Measurements from ENCODE around the gene SARDH. TPM values are rescaled to one million over a fixed set of nuclear protein-coding genes. Genes with fewer than 3 reads are reported as not detected.
A peak's percentile ranks its signal among the peaks of the same experiment; 100 is the strongest.

SARDH gene
- total and polyA plus RNA-seq, 8 donors: 8.9 to 43.3 (median 20.5) TPM

GRCh38 chr9:133708246-133709014 is 29.7 kb downstream of the SARDH start:
- no peak overlapping the region for H3K4me3 ChIP-seq
- H3K4me1 ChIP-seq: no peaks in the 10 kb centered on the region
- H3K27me3 ChIP-seq: no peaks in the 10 kb centered on the region
- DNase-seq: peak in 3 of 6 donors; percentile 20 to 54 (median 33)
- no peak for ATAC-seq
- WGBS, 2 donors: 87 to 95% methylated on average over 29 to 30 of the region's 30 CpGs
- no peaks in the 10 kb centered on the region for H3K9me3 ChIP-seq
- intact Hi-C loops (cut with DNase I): no loop called here
- no peak for FAIRE-seq
- TF ChIP-seq CTCF (IDR thresholded peaks at IDR 0.05): no peak
- H3K27ac ChIP-seq: no peak overlapping the region
- H3K36me3 ChIP-seq: peaks cover 0 to 5% (median 0%) of the 10 kb centered on the region in 3 donors

- no peak for FAIRE-seq
- H3K4me1 ChIP-seq: no peaks in the 10 kb centered on the region
- intact Hi-C loops (cut with DNase I): no loop called here
- no peaks in the 10 kb centered on the region for H3K9me3 ChIP-seq
- 81% methylated on average over 15 of the region's 15 CpGs for WGBS, 2 donors
- no peak for TF ChIP-seq CTCF (IDR thresholded peaks at IDR 0.05)
- H3K27me3 ChIP-seq: no peaks in the 10 kb centered on the region
- DNase-seq: peak in 3 of 6 donors; percentile 32 to 41 (median 37)
- no peak overlapping the region for H3K4me3 ChIP-seq
- no peak overlapping the region for H3K27ac ChIP-seq
- ATAC-seq: no peak
- H3K36me3 ChIP-seq: peaks cover 0 to 3% (median 0%) of the 10 kb centered on the region in 3 donors
Observed at GRCh38 chr9:133707763-133708245, 30.3 kb downstream of the SARDH start.

- ATAC-seq: peak in 3 of 4 donors; percentile 10 to 23 (median 22)
- Histone ChIP-seq H3K36me3 (no peaks in the 10 kb centered on the region), H3K9me3 (no peaks in the 10 kb centered on the region), H3K27me3 (no peaks in the 10 kb centered on the region), H3K27ac (no peak overlapping the region), H3K4me3 (no peak overlapping the region), H3K4me1 (no peaks in the 10 kb centered on the region)
- peak in 3 of 6 donors; percentile 10 to 35 (median 26) for DNase-seq
- TF ChIP-seq CTCF (IDR thresholded peaks at IDR 0.05): no peak
- WGBS, 2 donors: 81 to 88% methylated on average over 17 of the region's 17 CpGs
- FAIRE-seq: no peak
- intact Hi-C loops (cut with DNase I): no loop called here
Observed at GRCh38 chr9:133707065-133707762, 30.9 kb downstream of the SARDH start.

- no peak overlapping the region for H3K27ac ChIP-seq
- ATAC-seq: no peak
- no peaks in the 10 kb centered on the region for H3K4me1 ChIP-seq
- 75 to 81% methylated on average over 12 of the region's 12 CpGs for WGBS, 2 donors
- H3K9me3 ChIP-seq: no peaks in the 10 kb centered on the region
- peak in 2 of 6 donors; percentile 23 to 33 for DNase-seq
- FAIRE-seq: no peak
- no peaks in the 10 kb centered on the region for H3K27me3 ChIP-seq
- intact Hi-C loops (cut with DNase I): no loop called here
- no peaks in the 10 kb centered on the region for H3K36me3 ChIP-seq
- no peak overlapping the region for H3K4me3 ChIP-seq
- no peak for TF ChIP-seq CTCF (IDR thresholded peaks at IDR 0.05)
Observed at GRCh38 chr9:133706307-133707050, 31.7 kb downstream of the SARDH start.

Measured in pancreas (tissue), 10 donors.